GM12864 (cell line): Measurements from ENCODE around the gene MYOCD.
A peak's percentile ranks its signal among the peaks of the same experiment; 100 is the strongest.

Experiments
- DNase-seq: peaks from one replicate; pipeline ENCODE4 v3.0.0-alpha.2; 2011; ENCODE audit warnings: low read depth
- H3K4me3 ChIP-seq: 2 replicates; pipeline ENCODE4 v1.5.1; 2011; ENCODE audit warnings: mild to moderate bottlenecking, low read depth, low read length, control low read depth
- TF ChIP-seq, protein P1 (sequence below): IDR thresholded peaks from 2 replicates; pipeline ENCODE4 v1.5.1; 2011; ENCODE audit warnings: low read depth, mild to moderate bottlenecking, moderate library complexity, low read length, control low read depth, inconsistent platforms; ENCODE audit errors: missing control alignments

Gene MYOCD

DNA sequence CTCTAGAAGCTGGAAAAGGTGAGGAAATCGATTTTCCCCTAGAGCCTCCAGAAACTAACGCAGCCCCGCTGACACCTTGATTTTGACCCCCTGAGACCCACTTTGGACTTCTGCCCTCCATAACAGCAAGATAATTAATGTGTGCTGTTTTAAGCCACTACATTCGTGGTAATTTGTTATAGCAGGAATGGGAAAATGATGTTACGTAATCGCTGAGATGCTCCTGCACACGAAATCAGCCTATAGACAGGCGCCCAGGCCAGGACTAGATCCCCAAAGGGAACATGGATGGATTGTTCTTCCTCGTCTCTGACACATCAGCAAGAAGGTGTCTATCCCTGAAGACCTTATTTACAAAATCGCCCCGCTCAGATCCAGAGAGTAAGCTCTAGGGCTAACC, 1.4 kb upstream of the MYOCD start:
- TF ChIP-seq, protein P1, sequence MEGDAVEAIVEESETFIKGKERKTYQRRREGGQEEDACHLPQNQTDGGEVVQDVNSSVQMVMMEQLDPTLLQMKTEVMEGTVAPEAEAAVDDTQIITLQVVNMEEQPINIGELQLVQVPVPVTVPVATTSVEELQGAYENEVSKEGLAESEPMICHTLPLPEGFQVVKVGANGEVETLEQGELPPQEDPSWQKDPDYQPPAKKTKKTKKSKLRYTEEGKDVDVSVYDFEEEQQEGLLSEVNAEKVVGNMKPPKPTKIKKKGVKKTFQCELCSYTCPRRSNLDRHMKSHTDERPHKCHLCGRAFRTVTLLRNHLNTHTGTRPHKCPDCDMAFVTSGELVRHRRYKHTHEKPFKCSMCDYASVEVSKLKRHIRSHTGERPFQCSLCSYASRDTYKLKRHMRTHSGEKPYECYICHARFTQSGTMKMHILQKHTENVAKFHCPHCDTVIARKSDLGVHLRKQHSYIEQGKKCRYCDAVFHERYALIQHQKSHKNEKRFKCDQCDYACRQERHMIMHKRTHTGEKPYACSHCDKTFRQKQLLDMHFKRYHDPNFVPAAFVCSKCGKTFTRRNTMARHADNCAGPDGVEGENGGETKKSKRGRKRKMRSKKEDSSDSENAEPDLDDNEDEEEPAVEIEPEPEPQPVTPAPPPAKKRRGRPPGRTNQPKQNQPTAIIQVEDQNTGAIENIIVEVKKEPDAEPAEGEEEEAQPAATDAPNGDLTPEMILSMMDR, result no peak
- no peak overlapping the region for H3K4me3 ChIP-seq
- no peak for DNase-seq

DNA sequence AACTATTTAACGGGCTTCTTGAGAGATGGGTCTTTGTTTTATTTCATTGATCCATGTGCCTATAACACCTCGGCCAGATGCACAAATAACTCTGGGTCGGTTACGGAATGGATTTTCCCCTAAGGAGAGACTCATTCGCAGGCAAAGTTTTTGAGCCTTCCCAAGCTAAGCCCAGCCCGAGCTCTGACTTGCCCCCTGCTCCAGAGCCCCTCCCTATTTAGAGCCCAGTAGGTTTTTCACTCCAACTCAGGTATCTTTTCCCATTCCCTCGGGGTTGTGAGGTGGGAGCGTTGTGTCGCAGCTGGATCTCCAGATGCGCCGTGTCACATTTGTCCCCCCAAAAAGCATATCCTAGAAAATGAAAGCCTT, 812 bp upstream of the MYOCD start:
- no peak overlapping the region for H3K4me3 ChIP-seq
- DNase-seq, result no peak
- TF ChIP-seq, protein P1, result no peak

DNA sequence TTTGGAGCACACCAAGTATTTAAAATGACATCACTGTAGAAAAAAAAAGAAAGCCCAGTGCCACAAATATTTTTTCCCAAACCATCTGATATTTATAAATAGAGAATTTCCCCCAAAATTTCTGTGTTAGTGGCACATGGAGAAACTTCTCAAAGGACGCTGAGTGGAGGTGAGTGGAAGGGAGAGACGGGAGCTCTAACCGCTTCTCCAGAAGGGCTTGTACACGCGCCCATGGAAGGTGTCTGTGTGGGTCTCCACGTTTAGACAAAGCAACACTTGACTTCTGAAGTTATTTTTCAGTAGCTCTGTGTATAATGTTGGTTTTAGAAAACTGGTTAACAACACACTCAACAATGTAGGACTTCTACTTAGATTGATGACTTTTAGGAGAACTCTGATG, 1.0 kb downstream of the MYOCD start:
- no peak for DNase-seq
- TF ChIP-seq, protein P1, result no peak
- H3K4me3 ChIP-seq, result no peak overlapping the region

DNA sequence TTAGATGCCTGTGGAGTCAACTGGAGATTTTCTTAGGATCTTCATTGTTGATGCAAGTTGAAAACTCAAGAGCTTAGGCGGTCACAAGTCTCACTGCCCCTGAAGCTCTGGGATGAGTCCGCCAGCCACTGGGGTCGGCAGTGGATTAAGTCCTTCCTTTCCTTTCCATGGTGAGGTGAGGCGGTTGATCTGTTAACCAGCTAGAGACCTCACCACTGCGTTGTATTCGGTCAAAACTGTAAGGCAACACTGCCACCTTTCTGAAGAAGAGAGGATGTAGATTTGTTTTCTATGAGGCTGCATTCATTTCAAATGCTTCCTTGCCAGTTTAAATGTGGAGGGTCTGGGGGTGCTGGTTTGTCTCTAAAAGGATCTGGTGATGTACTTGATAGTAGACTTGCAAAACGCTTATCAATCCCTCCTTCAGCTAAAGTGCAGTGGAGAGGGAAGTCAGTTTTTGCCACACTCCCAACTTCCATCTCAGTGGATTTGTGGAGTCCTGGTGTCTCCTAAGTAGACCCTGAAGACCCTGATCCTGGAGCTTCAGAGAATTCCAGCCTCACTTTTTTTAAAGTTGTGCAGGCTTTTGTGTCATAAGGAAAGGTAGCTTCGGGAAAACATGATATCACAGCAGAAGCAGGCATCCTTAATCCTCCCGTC, 1.7 kb downstream of the MYOCD start:
- no peak for DNase-seq
- H3K4me3 ChIP-seq, result no peak overlapping the region
- TF ChIP-seq, protein P1, result peak; percentile 45

DNA sequence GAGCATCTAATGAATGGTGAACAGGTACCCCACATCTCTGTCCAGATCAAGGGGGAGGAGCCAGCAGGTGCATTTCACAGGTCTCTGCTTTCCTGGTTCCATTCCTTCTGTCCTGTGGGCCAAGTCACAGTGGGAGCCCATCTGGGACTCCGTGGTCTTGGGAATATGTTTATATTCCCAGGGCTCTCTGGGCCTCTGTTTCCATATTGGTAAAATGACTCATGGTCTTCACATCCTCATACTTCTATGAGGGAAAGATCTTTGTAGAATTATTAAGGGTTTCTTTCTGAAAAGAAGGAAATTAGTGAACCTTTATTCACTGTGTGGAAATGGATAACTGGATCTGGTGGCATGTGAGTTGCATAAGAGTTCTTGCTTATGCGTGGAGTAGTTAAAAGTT, 6.2 kb downstream of the MYOCD start:
- TF ChIP-seq, protein P1, result no peak
- no peak overlapping the region for H3K4me3 ChIP-seq

DNA sequence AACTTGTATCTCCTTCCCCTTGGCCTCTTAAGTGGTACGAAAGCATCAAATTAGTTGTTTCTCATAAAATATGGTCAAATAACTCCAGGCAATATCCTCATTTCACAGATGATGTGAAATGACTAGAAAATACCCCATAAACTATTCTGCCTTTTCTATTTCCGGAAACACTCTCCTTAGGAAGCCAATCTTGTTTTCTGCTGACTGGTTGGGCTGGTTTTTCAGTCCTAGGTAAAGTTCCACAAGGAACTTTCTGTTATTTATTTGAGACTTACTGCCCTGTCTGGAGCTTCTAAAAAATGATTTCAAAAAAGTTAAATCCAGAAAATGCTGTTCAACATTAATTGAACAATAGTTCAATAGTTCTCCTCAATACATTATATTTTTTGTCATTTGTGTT, 7.3 kb downstream of the MYOCD start:
- no peak overlapping the region for H3K4me3 ChIP-seq
- TF ChIP-seq, protein P1, result no peak
- no peak for DNase-seq

More for the DNA sequence above, 6.2 kb downstream of the MYOCD start:
- no peak for DNase-seq

DNA sequence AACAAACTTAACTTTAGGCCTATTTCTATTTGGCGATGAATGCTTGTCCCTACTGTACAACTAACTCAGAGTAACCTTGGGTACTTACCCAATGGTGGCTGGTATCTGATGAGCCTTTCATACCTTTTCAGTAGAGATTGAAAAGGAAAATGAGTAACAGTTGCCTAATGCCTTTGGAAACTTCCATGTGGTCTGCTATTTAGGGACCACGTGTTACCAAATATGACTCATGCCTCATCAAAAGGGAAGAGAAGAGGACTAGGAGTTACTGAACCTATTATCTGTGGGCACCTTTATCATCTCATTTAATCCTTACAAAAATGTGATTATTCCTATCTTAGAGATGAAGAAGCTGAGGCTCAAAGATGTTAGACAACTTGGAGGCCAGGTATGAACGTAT, 8.1 kb downstream of the MYOCD start:
- DNase-seq, result no peak
- TF ChIP-seq, protein P1, result no peak
- H3K4me3 ChIP-seq, result no peak overlapping the region
